WTC11 (cell line): ENCODE data around the gene GPR132. TPM values are rescaled to one million over a fixed set of nuclear protein-coding genes. Genes with fewer than 3 reads are reported as not detected.

Experiments used
- ATAC-seq: fragments of 200-7000 bp; cut with Tn5 transposase; 2 replicates; pipeline ENCODE4 v1.10.0; 2021; ENCODE audit warnings: mild to moderate bottlenecking, moderate library complexity
- CTCF ChIA-PET: fragments of 300-600 bp; sonication (Branson Sonifier 250); formaldehyde crosslinking; loops from one replicate; lab custom pipeline; 2021; ENCODE audit warnings: antibody characterized with exemption; lab: Charles Lee
- POLR2A ChIA-PET: fragments of 350-600 bp; sonication (Branson Sonifier 250); formaldehyde crosslinking; loops from one replicate; lab custom pipeline; 2021; ENCODE audit warnings: antibody characterized with exemption; lab: Charles Lee
- DNase-seq: peaks from one replicate; pipeline ENCODE4 v3.0.0; 2021; ENCODE audit warnings: low spot score
- H3K27ac Mint-ChIP-seq: 2 replicates; pipeline ENCODE4 v1.8.0; 2021; ENCODE audit warnings: mixed read lengths
- H3K27me3 Mint-ChIP-seq: 2 replicates; pipeline ENCODE4 v1.8.0; 2021; ENCODE audit warnings: low read depth, mild to moderate bottlenecking, moderate library complexity, mixed read lengths
- H3K36me3 Mint-ChIP-seq: 2 replicates; pipeline ENCODE4 v1.8.0; 2021; ENCODE audit warnings: mixed read lengths
- H3K4me1 Mint-ChIP-seq: 2 replicates; pipeline ENCODE4 v1.8.0; 2022; ENCODE audit warnings: mixed read lengths
- H3K4me3 Mint-ChIP-seq: 2 replicates; pipeline ENCODE4 v1.8.0; 2021; ENCODE audit warnings: mild to moderate bottlenecking, moderate library complexity, mixed read lengths
- H3K9me3 Mint-ChIP-seq: 2 replicates; pipeline ENCODE4 v1.8.0; 2021; ENCODE audit warnings: mixed read lengths
- ATF1 ChIP-seq: sonication (generic); formaldehyde crosslinking; IDR thresholded peaks from 2 replicates; pipeline ENCODE4 v1.8.1; 2023; ENCODE audit warnings: mild to moderate bottlenecking, moderate library complexity, missing genetic modification reagents
- CREM ChIP-seq: sonication (generic); formaldehyde crosslinking; IDR thresholded peaks from 2 replicates; pipeline ENCODE4 v1.8.1; 2022; ENCODE audit warnings: mild to moderate bottlenecking, missing genetic modification reagents, moderate library complexity
- EMX1 ChIP-seq: fragments of 250-450 bp; sonication (Bioruptor Pico); IDR thresholded peaks from 2 replicates; pipeline ENCODE4 v1.8.0; 2021; ENCODE audit warnings: mild to moderate bottlenecking
- ESRRA ChIP-seq: sonication (generic); formaldehyde crosslinking; IDR thresholded peaks from 2 replicates; pipeline ENCODE4 v1.8.1; 2022; ENCODE audit warnings: mild to moderate bottlenecking, missing genetic modification reagents, borderline replicate concordance
- GTF2I ChIP-seq: fragments of 250-450 bp; sonication (Bioruptor Pico); conservative IDR thresholded peaks from 2 replicates; pipeline ENCODE4 v1.4.0; 2021; ENCODE audit warnings: mild to moderate bottlenecking
- IRF2 ChIP-seq: sonication (generic); formaldehyde crosslinking; IDR thresholded peaks from 2 replicates; pipeline ENCODE4 v1.8.0; 2022; ENCODE audit warnings: low read depth, missing genetic modification reagents, borderline replicate concordance
- MYBL2 ChIP-seq: sonication (generic); formaldehyde crosslinking; IDR thresholded peaks from 2 replicates; pipeline ENCODE4 v1.8.1; 2023; ENCODE audit warnings: mild to moderate bottlenecking, moderate library complexity, missing genetic modification reagents
- NR2C2 ChIP-seq: sonication (generic); formaldehyde crosslinking; IDR thresholded peaks from 2 replicates; pipeline ENCODE4 v1.8.0; 2022; ENCODE audit warnings: mild to moderate bottlenecking, missing genetic modification reagents
- NR3C1 ChIP-seq: sonication (generic); formaldehyde crosslinking; conservative IDR thresholded peaks from 2 replicates; pipeline ENCODE4 v1.8.1; 2023; ENCODE audit warnings: low read depth, mild to moderate bottlenecking, missing genetic modification reagents
- RELA ChIP-seq: sonication (generic); formaldehyde crosslinking; IDR thresholded peaks from 2 replicates; pipeline ENCODE4 v1.8.1; 2022; ENCODE audit warnings: missing genetic modification reagents, mild to moderate bottlenecking, borderline replicate concordance
- SP1 ChIP-seq: sonication (generic); formaldehyde crosslinking; conservative IDR thresholded peaks from 2 replicates; pipeline ENCODE4 v1.8.1; 2022; ENCODE audit warnings: missing genetic modification reagents
- TEAD1 ChIP-seq: sonication (generic); formaldehyde crosslinking; IDR thresholded peaks from 2 replicates; pipeline ENCODE4 v1.8.0; 2022; ENCODE audit warnings: mild to moderate bottlenecking, missing genetic modification reagents
- ZNF263 ChIP-seq: sonication (generic); formaldehyde crosslinking; IDR thresholded peaks from 2 replicates; pipeline ENCODE4 v1.8.1; 2022; ENCODE audit warnings: low read depth, mild to moderate bottlenecking, moderate library complexity, missing genetic modification reagents
- ZNF317 ChIP-seq: sonication (generic); formaldehyde crosslinking; IDR thresholded peaks from 2 replicates; pipeline ENCODE4 v1.8.1; 2023; ENCODE audit warnings: low read depth, mild to moderate bottlenecking, moderate library complexity, missing genetic modification reagents, borderline replicate concordance
- ZNF416 ChIP-seq: fragments of 250-450 bp; sonication (Bioruptor Pico); IDR thresholded peaks from 2 replicates; pipeline ENCODE4 v1.9.0; 2021; ENCODE audit warnings: mild to moderate bottlenecking, inconsistent platforms
- ZNF423 ChIP-seq: fragments of 250-450 bp; sonication (Bioruptor Pico); IDR thresholded peaks from 2 replicates; pipeline ENCODE4 v2.1.2; 2022; ENCODE audit warnings: mild to moderate bottlenecking, moderate library complexity
- total RNA-seq: library from RNA; stranded (reverse); gene quantifications from 3 replicates; pipeline ENCODE4 v1.2.3, GENCODE V29; 2021
- TF ChIP-seq, protein P1 (sequence below): fragments of 250-450 bp; sonication (Bioruptor Pico); IDR thresholded peaks from 2 replicates; pipeline ENCODE4 v2.1.2; 2022; ENCODE audit warnings: mild to moderate bottlenecking, moderate library complexity
- TF ChIP-seq, protein P2 (sequence below): fragments of 250-450 bp; sonication (Bioruptor Pico); IDR thresholded peaks from 2 replicates; pipeline ENCODE4 v1.9.0; 2021; ENCODE audit warnings: moderate library complexity, mild to moderate bottlenecking, inconsistent platforms, borderline replicate concordance
- TF ChIP-seq, protein P3 (sequence below): fragments of 250-450 bp; sonication (Bioruptor Pico); IDR thresholded peaks from 2 replicates; pipeline ENCODE4 v1.8.0; 2021; ENCODE audit warnings: mild to moderate bottlenecking
- TF ChIP-seq, protein P4 (sequence below): sonication (generic); formaldehyde crosslinking; IDR thresholded peaks from 2 replicates; pipeline ENCODE4 v1.8.0; 2022; ENCODE audit warnings: mild to moderate bottlenecking, missing genetic modification reagents
- TF ChIP-seq, protein P5 (sequence below): sonication (generic); formaldehyde crosslinking; conservative IDR thresholded peaks from 2 replicates; pipeline ENCODE4 v1.8.1; 2022; ENCODE audit warnings: mild to moderate bottlenecking, missing genetic modification reagents
- TF ChIP-seq, protein P6 (sequence below): fragments of 250-450 bp; sonication (Bioruptor Pico); conservative IDR thresholded peaks from 2 replicates; pipeline ENCODE4 v1.9.0; 2021; ENCODE audit warnings: mild to moderate bottlenecking
- TF ChIP-seq, protein P7 (sequence below): fragments of 200-600 bp; IDR thresholded peaks from 2 replicates; pipeline ENCODE4 v1.8.0; 2022; ENCODE audit warnings: antibody characterized with exemption

Gene GPR132
- total RNA-seq, 1 experiment from 2014 or later: 0.13 TPM

DNA sequence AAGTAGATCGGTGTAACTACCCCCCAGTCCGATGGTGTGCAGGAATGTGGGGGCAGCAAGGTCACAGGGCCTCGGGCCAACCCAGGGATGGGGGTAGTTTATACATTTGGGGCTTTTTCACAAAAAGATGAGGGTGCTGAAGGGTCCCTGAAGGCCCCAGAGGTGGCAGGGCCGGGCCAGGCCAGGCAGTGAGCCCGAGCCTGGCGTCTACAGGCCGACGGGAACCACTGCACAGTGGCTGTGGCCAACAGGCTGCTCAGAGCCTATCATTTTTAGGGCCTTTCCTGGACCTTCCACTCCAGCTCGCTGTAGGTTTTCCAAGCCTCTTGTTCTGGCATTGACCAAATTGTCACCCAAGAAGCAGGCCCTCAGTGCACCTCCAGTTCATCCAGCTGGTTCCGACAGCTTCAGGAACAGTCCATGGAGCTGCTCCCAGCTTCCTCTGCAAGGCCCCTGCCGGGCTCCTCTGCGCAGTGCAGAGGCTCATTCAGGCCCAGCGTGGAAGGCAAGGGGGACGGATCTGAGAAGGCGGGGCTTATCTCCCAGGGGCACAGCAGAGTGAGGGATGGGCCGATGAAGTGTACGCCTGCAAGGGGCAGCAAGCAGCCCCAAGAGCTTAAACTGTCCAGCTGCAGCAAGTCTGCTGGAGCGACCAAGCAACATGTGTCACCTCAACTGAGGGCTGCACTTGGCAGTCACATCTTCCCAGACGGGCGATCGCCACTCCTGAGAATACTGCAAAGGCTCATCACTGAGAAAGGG is 58.2 kb downstream of the GPR132 start:
- ATAC-seq (no peak), DNase-seq (no peak)
- no peak overlapping the region for H3K4me3 Mint-ChIP-seq
- H3K27ac Mint-ChIP-seq: peak overlapping the region; percentile 85
- H3K4me1 Mint-ChIP-seq: no peaks in the 10 kb centered on the region
- peaks cover 21% of the 10 kb centered on the region for H3K36me3 Mint-ChIP-seq
- no peaks in the 10 kb centered on the region for H3K27me3 Mint-ChIP-seq
- H3K9me3 Mint-ChIP-seq: no peaks in the 10 kb centered on the region
- TF ChIP-seq RELA (CRISPR knock-in tag): no peak
- no peak for TF ChIP-seq ZNF263 (CRISPR knock-in tag)
- no peak for TF ChIP-seq ZNF317
- TF ChIP-seq, protein P1, sequence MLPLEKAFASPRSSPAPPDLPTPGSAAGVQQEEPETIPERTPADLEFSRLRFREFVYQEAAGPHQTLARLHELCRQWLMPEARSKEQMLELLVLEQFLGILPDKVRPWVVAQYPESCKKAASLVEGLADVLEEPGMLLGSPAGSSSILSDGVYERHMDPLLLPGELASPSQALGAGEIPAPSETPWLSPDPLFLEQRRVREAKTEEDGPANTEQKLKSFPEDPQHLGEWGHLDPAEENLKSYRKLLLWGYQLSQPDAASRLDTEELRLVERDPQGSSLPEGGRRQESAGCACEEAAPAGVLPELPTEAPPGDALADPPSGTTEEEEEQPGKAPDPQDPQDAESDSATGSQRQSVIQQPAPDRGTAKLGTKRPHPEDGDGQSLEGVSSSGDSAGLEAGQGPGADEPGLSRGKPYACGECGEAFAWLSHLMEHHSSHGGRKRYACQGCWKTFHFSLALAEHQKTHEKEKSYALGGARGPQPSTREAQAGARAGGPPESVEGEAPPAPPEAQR (CRISPR knock-in tag): no peak
- no peak for TF ChIP-seq ZNF416 (CRISPR knock-in tag)
- TF ChIP-seq ZNF423 (CRISPR knock-in tag): no peak
- TF ChIP-seq CREM (CRISPR knock-in tag): no peak
- TF ChIP-seq NR3C1 (CRISPR knock-in tag): no peak
- TF ChIP-seq, protein P2, sequence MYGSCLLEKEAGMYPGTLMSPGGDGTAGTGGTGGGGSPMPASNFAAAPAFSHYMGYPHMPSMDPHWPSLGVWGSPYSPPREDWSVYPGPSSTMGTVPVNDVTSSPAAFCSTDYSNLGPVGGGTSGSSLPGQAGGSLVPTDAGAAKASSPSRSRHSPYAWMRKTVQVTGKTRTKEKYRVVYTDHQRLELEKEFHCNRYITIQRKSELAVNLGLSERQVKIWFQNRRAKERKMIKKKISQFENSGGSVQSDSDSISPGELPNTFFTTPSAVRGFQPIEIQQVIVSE (CRISPR knock-in tag): no peak
- TF ChIP-seq TEAD1: no peak
- no peak for TF ChIP-seq ATF1 (CRISPR knock-in tag)
- TF ChIP-seq IRF2 (CRISPR knock-in tag): no peak
- ChIA-PET POLR2A (no interaction called here), CTCF (interaction anchor here (1.3 kb wide), 1 partner anchor 32 kb away, joined by 5 read pairs; no protein-coding TSS in a partner anchor)

DNA sequence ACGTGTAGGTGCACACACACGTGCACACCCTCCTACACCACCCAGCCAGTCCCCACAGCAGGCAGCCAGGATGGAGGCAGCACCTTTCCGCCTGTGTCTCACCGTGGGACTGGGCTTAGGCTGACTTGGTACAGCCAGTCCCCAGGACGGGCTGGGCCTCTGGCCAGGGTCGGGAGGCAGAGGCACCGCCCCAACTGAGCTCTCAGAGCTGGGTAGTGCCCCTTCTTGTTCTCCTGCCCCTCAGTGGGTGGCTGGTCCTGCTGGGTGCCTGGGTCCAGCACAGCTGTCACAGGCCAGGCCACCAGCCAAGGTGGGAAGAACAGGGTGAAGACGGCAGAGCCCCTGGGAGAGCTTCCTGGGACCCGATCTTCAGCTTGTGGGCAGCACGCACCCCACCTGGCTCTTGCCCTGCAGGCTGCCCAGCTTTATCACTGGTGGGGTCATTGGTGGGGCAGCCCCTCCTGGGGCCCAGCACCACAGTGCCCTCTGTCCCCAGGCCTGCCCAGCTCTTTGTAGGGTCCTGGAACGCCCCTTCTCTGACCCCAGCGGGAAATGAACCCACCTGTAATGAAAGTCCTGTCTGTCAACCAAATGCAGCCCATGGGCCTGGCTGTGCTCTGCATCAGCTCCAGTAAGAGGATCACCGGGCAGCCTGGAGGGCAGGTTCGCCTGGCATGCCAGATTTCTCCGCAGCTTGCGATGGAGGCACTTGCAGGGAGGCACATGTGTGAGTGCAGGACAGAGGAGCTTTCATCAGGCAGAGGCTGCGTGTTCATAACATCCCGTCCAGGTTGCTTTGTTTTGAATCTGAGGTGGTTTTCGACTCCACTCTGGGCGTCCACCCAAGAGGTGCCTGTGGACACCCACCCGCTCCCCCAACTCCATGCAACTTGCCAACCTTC is 59.0 kb downstream of the GPR132 start:
- Mint-ChIP-seq H3K4me1 (no peaks in the 10 kb centered on the region), H3K27me3 (no peaks in the 10 kb centered on the region), H3K36me3 (peaks cover 14% of the 10 kb centered on the region), H3K4me3 (no peak overlapping the region), H3K9me3 (no peaks in the 10 kb centered on the region), H3K27ac (peak overlapping the region; percentile 85)
- ATAC-seq (no peak; the same call in 1 of the 2 replicates), DNase-seq (no peak)
- ChIA-PET CTCF (interaction anchor here (0.8 to 1.3 kb wide), 3 partner anchors 31 to 180 kb away, joined by 3 to 5 read pairs (median 4); no protein-coding TSS in a partner anchor), POLR2A (no interaction called here)
- no peak for TF ChIP-seq TEAD1
- no peak for TF ChIP-seq NR3C1 (CRISPR knock-in tag)
- TF ChIP-seq CREM (CRISPR knock-in tag): no peak
- TF ChIP-seq MYBL2 (CRISPR knock-in tag): no peak
- TF ChIP-seq GTF2I (CRISPR knock-in tag): no peak
- no peak for TF ChIP-seq ZNF263 (CRISPR knock-in tag)
- TF ChIP-seq, protein P3, sequence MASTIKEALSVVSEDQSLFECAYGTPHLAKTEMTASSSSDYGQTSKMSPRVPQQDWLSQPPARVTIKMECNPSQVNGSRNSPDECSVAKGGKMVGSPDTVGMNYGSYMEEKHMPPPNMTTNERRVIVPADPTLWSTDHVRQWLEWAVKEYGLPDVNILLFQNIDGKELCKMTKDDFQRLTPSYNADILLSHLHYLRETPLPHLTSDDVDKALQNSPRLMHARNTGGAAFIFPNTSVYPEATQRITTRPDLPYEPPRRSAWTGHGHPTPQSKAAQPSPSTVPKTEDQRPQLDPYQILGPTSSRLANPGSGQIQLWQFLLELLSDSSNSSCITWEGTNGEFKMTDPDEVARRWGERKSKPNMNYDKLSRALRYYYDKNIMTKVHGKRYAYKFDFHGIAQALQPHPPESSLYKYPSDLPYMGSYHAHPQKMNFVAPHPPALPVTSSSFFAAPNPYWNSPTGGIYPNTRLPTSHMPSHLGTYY (CRISPR knock-in tag): no peak
- no peak for TF ChIP-seq ESRRA (CRISPR knock-in tag)
- no peak for TF ChIP-seq NR2C2 (CRISPR knock-in tag)
- TF ChIP-seq EMX1: no peak
- TF ChIP-seq, protein P4, sequence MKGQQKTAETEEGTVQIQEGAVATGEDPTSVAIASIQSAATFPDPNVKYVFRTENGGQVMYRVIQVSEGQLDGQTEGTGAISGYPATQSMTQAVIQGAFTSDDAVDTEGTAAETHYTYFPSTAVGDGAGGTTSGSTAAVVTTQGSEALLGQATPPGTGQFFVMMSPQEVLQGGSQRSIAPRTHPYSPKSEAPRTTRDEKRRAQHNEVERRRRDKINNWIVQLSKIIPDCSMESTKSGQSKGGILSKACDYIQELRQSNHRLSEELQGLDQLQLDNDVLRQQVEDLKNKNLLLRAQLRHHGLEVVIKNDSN (CRISPR knock-in tag): no peak
- TF ChIP-seq, protein P5, sequence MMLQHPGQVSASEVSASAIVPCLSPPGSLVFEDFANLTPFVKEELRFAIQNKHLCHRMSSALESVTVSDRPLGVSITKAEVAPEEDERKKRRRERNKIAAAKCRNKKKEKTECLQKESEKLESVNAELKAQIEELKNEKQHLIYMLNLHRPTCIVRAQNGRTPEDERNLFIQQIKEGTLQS: no peak
- TF ChIP-seq, protein P6, sequence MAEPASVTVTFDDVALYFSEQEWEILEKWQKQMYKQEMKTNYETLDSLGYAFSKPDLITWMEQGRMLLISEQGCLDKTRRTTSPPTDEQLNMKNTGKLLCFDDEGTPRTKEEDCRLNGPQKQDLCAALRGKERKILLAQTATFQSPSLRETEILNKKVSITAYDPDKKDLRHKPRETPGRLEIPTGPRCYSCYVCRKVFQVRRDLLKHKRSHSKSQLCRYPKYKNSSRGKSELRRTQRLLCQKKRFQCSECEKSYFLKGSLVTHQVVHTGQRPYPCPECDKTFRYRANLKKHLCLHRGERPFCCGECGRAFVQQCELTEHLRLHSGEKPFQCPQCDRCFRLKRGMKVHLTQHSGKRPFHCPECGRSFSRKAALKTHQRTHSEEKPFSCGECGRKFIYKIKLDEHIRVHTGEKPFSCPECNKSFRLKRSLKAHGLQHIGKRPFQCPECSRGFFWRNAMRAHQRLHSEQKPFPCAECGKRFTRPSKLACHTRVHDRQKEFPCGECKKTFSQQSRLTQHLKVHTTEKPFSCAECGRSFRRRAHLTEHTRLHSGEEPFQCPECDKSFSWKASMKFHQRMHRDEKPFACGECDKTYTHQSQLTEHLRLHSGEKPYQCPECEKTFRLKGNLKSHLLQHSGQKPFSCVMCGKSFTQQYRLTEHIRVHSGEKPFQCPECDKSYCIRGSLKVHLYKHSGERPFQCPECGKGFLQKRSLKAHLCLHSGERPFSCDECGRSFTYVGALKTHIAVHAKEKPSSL (CRISPR knock-in tag): no peak
- TF ChIP-seq, protein P7, sequence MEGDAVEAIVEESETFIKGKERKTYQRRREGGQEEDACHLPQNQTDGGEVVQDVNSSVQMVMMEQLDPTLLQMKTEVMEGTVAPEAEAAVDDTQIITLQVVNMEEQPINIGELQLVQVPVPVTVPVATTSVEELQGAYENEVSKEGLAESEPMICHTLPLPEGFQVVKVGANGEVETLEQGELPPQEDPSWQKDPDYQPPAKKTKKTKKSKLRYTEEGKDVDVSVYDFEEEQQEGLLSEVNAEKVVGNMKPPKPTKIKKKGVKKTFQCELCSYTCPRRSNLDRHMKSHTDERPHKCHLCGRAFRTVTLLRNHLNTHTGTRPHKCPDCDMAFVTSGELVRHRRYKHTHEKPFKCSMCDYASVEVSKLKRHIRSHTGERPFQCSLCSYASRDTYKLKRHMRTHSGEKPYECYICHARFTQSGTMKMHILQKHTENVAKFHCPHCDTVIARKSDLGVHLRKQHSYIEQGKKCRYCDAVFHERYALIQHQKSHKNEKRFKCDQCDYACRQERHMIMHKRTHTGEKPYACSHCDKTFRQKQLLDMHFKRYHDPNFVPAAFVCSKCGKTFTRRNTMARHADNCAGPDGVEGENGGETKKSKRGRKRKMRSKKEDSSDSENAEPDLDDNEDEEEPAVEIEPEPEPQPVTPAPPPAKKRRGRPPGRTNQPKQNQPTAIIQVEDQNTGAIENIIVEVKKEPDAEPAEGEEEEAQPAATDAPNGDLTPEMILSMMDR: no peak
- TF ChIP-seq SP1 (CRISPR knock-in tag): no peak
